ENCODE data around the gene GPER1.
A peak's percentile ranks its signal among the peaks of the same experiment; 100 is the strongest.

GPER1 gene

GRCh38 chr7:1057416-1058291, 30.3 kb upstream of the GPER1 start:
- DNase-seq (ENCODE audit: insufficient read length, low spot score) (no peak), FAIRE-seq (no peak)
- TF ChIP-seq POLR2A (IDR thresholded peaks at IDR 0.05; ENCODE audit: low read depth, low read length), result no peak

GRCh38 chr7:1058311-1058710, 29.6 kb upstream of the GPER1 start:
- no peak for TF ChIP-seq POLR2A (IDR thresholded peaks at IDR 0.05; ENCODE audit: low read depth, low read length)

DNA sequence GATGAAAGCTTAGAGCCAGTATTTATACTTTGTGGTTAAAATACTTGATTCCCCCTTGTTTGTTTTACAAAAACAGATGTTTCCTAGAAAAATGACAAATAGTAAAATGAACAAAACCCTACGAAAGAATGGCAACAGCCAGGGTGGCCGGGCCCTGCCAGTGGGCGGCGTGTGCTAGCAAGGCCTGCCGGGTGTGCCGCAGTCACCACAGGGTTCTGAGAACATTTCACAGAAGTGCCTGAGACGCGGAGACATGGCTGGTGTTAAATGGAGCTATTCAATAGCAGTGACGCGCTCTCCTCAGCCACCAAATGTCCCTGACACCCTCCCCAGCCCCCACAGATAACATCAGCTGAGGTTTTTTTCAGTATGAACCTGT, 29.1 kb upstream of the GPER1 start:
- FAIRE-seq, result no peak
- no peak for TF ChIP-seq POLR2A (IDR thresholded peaks at IDR 0.05; ENCODE audit: low read depth, low read length)
- no peak for DNase-seq (ENCODE audit: insufficient read length, low spot score)

More at GRCh38 chr7:1058311-1058710, 29.6 kb upstream of the GPER1 start:
- DNase-seq (ENCODE audit: insufficient read length, low spot score), result no peak
- no peak for FAIRE-seq

GRCh38 chr7:1059200-1060091, 28.5 kb upstream of the GPER1 start:
- no peak for TF ChIP-seq POLR2A (IDR thresholded peaks at IDR 0.05; ENCODE audit: low read depth, low read length)
- DNase-seq (ENCODE audit: insufficient read length, low spot score) (no peak), FAIRE-seq (no peak)

- no peak for TF ChIP-seq POLR2A (IDR thresholded peaks at IDR 0.05; ENCODE audit: low read depth, low read length)
- FAIRE-seq (no peak), DNase-seq (ENCODE audit: insufficient read length, low spot score) (no peak)
These were observed 27.4 kb upstream of the GPER1 start for GRCh38 chr7:1060315-1061072.

DNA sequence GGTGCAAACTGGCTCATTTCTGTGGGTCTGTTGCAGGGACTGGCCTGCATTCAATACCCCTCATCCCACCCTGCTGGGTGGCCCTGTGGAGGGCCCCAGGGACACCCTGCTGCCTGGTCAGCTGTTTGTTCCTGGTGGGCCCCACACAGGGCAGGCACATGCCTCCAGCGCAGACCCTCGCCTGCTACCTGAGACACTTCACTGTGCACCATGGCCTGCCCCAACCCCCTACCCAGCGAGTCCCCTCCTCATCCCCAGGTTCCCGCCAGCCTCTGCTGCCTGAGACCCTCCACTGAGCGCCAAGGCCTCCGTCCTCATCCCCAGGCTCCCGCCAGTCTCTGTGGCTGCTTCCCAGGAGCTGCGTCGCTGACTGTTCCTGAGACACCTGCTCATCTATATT, 26.7 kb upstream of the GPER1 start:
- FAIRE-seq, result no peak
- DNase-seq (ENCODE audit: insufficient read length, low spot score), result no peak
- no peak for TF ChIP-seq POLR2A (IDR thresholded peaks at IDR 0.05; ENCODE audit: low read depth, low read length)

DNA sequence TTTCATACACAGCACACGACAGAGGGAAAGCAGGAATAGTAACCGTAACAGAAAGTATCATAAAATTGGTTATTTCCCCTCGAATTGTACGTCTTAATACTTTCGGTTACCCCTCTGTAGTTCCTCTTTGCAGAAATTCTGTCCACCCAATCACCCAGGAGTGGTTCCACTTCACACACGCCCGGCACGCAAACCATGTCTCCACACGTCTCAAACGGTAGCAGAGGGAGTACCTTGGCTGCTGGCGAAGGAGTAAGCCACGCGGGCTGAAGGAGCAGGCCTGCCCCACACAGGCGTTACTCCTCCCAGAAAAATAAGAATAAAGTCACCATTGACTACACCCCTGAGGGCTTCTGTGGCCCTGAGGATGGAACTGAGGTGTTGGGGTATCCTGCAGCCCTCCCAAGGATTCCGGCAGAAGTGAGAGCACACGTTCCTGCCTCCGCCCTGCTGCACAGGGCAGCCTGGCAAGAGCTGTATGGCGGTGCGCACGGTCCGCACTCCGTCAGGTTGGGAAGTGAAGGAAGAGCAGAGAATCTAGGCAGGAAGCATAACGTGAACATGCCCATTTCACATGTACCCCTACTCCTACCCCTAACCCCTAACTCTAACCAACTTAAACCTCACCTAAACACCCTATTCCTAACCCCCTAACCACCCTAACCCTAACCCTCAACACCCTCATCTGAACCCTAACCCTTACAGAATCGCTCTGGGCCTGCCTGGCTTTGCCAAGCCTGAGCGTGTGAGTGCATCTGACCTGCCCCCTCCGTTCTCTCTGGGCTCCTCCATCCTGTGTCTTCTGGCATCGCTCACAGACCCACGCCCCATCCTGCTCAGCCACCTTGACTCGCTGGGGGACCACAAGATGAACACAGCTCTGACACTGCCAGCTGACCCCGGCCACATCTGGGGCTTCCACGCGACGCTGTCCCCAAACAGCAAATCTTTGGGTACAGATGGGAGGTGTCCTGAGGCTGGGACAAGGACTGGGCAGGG, 25.3 kb upstream of the GPER1 start:
- FAIRE-seq, result no peak

DNA sequence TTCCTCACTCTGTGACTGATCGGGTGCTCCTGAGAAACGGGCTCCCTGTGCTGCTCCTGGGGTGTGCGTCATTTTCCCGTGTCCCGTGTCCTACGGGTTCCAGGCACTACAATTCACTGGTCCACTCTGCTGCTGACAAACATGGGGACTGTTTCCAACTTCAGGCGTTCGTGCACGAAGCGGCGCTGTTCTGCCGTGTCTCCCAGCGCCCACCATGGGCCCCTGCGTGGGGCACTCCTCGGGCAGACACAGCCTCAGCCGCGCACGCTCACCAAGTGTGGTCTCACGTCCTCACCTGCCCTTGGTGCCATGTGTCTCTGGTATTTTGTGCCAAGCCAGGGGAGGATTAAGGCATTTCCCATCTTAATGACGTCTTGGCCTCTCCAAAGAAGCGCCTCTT, 24.6 kb upstream of the GPER1 start:
- no peak for DNase-seq (ENCODE audit: insufficient read length, low spot score)
- no peak for FAIRE-seq
- TF ChIP-seq POLR2A (IDR thresholded peaks at IDR 0.05; ENCODE audit: low read depth, low read length), result no peak

More for the DNA sequence above, 25.3 kb upstream of the GPER1 start:
- TF ChIP-seq POLR2A (IDR thresholded peaks at IDR 0.05; ENCODE audit: low read depth, low read length), result no peak
- no peak for DNase-seq (ENCODE audit: insufficient read length, low spot score)

GRCh38 chr7:1064581-1064980, 23.3 kb upstream of the GPER1 start:
- FAIRE-seq (no peak), DNase-seq (ENCODE audit: insufficient read length, low spot score) (no peak)
- TF ChIP-seq POLR2A (IDR thresholded peaks at IDR 0.05; ENCODE audit: low read depth, low read length), result no peak

GRCh38 chr7:1065263-1065584, 22.7 kb upstream of the GPER1 start:
- FAIRE-seq (no peak), DNase-seq (ENCODE audit: insufficient read length, low spot score) (no peak)
- TF ChIP-seq POLR2A (IDR thresholded peaks at IDR 0.05; ENCODE audit: low read depth, low read length), result no peak

DNA sequence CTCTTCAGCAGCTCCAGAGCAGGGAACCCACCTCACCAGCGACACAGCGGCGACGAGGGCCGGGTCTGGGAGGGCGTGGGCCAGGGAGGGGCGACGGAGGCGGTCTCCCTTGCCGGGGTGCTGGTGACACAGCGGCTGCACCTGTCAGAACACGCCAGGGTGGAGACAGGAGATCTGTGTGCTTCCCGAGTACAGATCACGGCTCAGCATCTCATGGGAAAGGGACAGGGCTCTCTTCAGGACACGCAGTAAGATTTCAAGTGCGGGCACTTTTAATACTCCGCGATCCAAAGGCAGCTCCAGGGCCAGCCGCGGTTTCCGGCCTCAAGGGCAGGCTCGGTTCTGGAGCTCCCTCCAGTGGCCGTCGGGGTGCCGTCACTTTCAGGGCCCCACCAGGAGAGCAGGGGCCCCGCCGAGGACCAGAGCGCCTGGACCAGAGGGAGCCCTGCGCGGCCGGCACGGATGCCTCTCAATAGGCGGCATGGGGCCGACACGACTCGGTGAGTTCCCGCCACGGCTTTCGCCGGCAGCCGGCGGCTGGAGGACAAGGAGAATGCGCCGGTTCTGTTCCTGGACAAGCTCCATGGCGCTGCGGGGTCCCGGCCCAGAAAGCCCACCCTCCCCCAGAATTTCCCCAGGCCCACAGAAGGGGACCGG, 22.2 kb upstream of the GPER1 start:
- TF ChIP-seq POLR2A (IDR thresholded peaks at IDR 0.05; ENCODE audit: low read depth, low read length), result no peak
- FAIRE-seq (no peak), DNase-seq (ENCODE audit: insufficient read length, low spot score) (peak; percentile 100)

GRCh38 chr7:1066242-1066588, 21.7 kb upstream of the GPER1 start:
- no peak for FAIRE-seq
- TF ChIP-seq POLR2A (IDR thresholded peaks at IDR 0.05; ENCODE audit: low read depth, low read length), result no peak

More at GRCh38 chr7:1066242-1066588, 21.7 kb upstream of the GPER1 start:
- no peak for DNase-seq (ENCODE audit: insufficient read length, low spot score)
